K562 (cell line): ENCODE results near the gene RNF39. TPM values are rescaled to one million over a fixed set of nuclear protein-coding genes. Genes with fewer than 3 reads are reported as not detected.

Source experiments
- AFF1 ChIP-seq, 2 experiments: fragments of 450-650 bp; IDR thresholded peaks; 2 replicates each; pipeline ENCODE4 v1.6.1; 2018; ENCODE audit warnings: mild to moderate bottlenecking in 2 of 2, low read depth in 1 of 2; ENCODE audit not compliant: partially characterized antibody in 2 of 2
- ELK1 ChIP-seq: sonication (generic); formaldehyde crosslinking; IDR thresholded peaks from 2 replicates; pipeline ENCODE4 v1.8.1; 2022; ENCODE audit warnings: missing genetic modification reagents
- HMG20B ChIP-seq: fragments of 250-450 bp; sonication (Bioruptor Pico); IDR thresholded peaks from 2 replicates; pipeline ENCODE4 v1.5.0; 2021; ENCODE audit warnings: mild to moderate bottlenecking
- HOMEZ ChIP-seq: fragments of 250-450 bp; sonication (Bioruptor Pico); IDR thresholded peaks from 2 replicates; pipeline ENCODE4 v1.4.0; 2020; ENCODE audit warnings: mild to moderate bottlenecking, moderate library complexity
- LARP7 ChIP-seq: fragments of 450-650 bp; IDR thresholded peaks from 2 replicates; pipeline ENCODE4 v1.6.1; 2016
- NCOA2 ChIP-seq, 2 experiments: fragments of 450-650 bp; IDR thresholded peaks; 2 replicates each; pipeline ENCODE4 v1.6.1; 2018; ENCODE audit warnings: mild to moderate bottlenecking in 2 of 2, moderate library complexity in 1 of 2; ENCODE audit not compliant: partially characterized antibody in 2 of 2
- NFYB ChIP-seq: IDR thresholded peaks from 2 replicates; pipeline ENCODE4 v1.6.1; 2011; ENCODE audit warnings: mild to moderate bottlenecking, moderate library complexity; ENCODE audit not compliant: insufficient read length; ENCODE audit errors: extremely low read depth
- SAFB2 ChIP-seq: fragments of 200-400 bp; formaldehyde crosslinking; IDR thresholded peaks from 2 replicates; pipeline ENCODE4 v1.6.1; 2018; ENCODE audit warnings: borderline replicate concordance, low read length, low read depth, moderate library complexity; ENCODE audit not compliant: severe bottlenecking
- SMARCE1 ChIP-seq: fragments of 450-650 bp; IDR thresholded peaks from 2 replicates; pipeline ENCODE4 v1.7.1; 2016; ENCODE audit warnings: mild to moderate bottlenecking
- TRIM25 ChIP-seq: fragments of 450-650 bp; IDR thresholded peaks from 2 replicates; pipeline ENCODE4 v1.7.0; 2016; ENCODE audit warnings: borderline replicate concordance
- ZNF121 ChIP-seq: sonication (generic); formaldehyde crosslinking; conservative IDR thresholded peaks from 2 replicates; pipeline ENCODE4 v1.8.0; 2022; ENCODE audit warnings: missing genetic modification reagents
- ZNF41 ChIP-seq: fragments of 250-450 bp; sonication (Bioruptor Pico); conservative IDR thresholded peaks from 2 replicates; pipeline ENCODE4 v1.4.0; 2020; ENCODE audit warnings: mild to moderate bottlenecking
- ZNF449 ChIP-seq: fragments of 250-450 bp; sonication (Bioruptor Pico); IDR thresholded peaks from 2 replicates; pipeline ENCODE4 v1.8.0; 2022; ENCODE audit warnings: moderate library complexity, mild to moderate bottlenecking, inconsistent platforms
- ZNF57 ChIP-seq: fragments of 450-650 bp; formaldehyde crosslinking; IDR thresholded peaks from 2 replicates; pipeline ENCODE4 v1.4.0; 2020; ENCODE audit warnings: mild to moderate bottlenecking, moderate library complexity
- polyA plus RNA-seq, 8 experiments: library from polyadenylated mRNA; depleted of rRNA in 4 of 8; stranded (reverse) in 5 of 8; unstranded in 3 of 8; fragments of >200 nt; fragmentation: Nextera tagmentation in 2 of 8; fragmentation: Illumina TruSeq in 1 of 8; extraction: Ambion mirVana in 2 of 8; extraction: Trizol in 1 of 8; gene quantifications; 2 replicates each; pipeline versions ENCODE4 v1.2.1 to v1.2.3, GENCODE V29; 2011 to 2014; ENCODE audit warnings: inconsistent platforms in 1 of 8, missing spikeins in 1 of 8
- total RNA-seq, 7 experiments: library from RNA; depleted of rRNA in 6 of 7; stranded (reverse); fragments of >200 nt in 6 of 7; fragmentation: Illumina TruSeq in 2 of 7; extraction: Trizol in 2 of 7; gene quantifications; 2 replicates each; pipeline versions ENCODE4 v1.2.1 to v1.2.3, GENCODE V29; 2011 to 2021; ENCODE audit warnings: low replicate concordance in 1 of 7
- TF ChIP-seq, protein P1 (sequence below): fragments of 450-650 bp; formaldehyde crosslinking; IDR thresholded peaks from 2 replicates; pipeline ENCODE4 v1.4.0; 2022; ENCODE audit warnings: missing genetic modification characterization

Gene RNF39
- total and polyA plus RNA-seq, 9 of the 15 experiments (the other 6 are each of a cell fraction or from before 2014, with no cell fraction given) = not detected

- TF ChIP-seq, protein P1, sequence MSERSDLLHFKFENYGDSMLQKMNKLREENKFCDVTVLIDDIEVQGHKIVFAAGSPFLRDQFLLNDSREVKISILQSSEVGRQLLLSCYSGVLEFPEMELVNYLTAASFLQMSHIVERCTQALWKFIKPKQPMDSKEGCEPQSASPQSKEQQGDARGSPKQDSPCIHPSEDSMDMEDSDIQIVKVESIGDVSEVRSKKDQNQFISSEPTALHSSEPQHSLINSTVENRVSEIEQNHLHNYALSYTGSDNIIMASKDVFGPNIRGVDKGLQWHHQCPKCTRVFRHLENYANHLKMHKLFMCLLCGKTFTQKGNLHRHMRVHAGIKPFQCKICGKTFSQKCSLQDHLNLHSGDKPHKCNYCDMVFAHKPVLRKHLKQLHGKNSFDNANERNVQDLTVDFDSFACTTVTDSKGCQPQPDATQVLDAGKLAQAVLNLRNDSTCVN (CRISPR knock-in tag) = peak; percentile 90
- TF ChIP-seq ZNF121 (CRISPR knock-in tag) = no peak
- no peak for TF ChIP-seq HMG20B (CRISPR knock-in tag)
- no peak for TF ChIP-seq NFYB
- no peak for TF ChIP-seq ZNF449 (CRISPR knock-in tag)
- no peak for TF ChIP-seq ZNF41
- no peak for TF ChIP-seq LARP7
- TF ChIP-seq SMARCE1 = no peak
- no peak for TF ChIP-seq ZNF57 (CRISPR knock-in tag)
- 0 out of 2 replicates have a peak, but pooled peaks have one; percentile 10 for TF ChIP-seq TRIM25
- TF ChIP-seq ELK1 = no peak
- TF ChIP-seq HOMEZ = no peak
- peak in 1 of 2 experiments; percentile 51 for TF ChIP-seq AFF1 (IDR thresholded peaks at IDR 0.05; ENCODE audit: low read depth in 1 of 2, partially characterized antibody in 2 of 2)
- no peak for TF ChIP-seq SAFB2
- TF ChIP-seq NCOA2 (IDR thresholded peaks at IDR 0.05; ENCODE audit: partially characterized antibody in 2 of 2) = no peak
Observed at GRCh38 chr6:30066577-30067459, 8.8 kb downstream of the RNF39 start, which contains the start of gene PPP1R11 (continued).
